Neuron (in vitro differentiated cells): Measurements from ENCODE around the gene COA6.

ENCODE experiments used
- H2AFZ ChIP-seq: one replicate; pipeline ENCODE4 v1.6.1; 2013; ENCODE audit warnings: low read depth, mild to moderate bottlenecking, inconsistent platforms, low read length, moderate library complexity
- H3K27me3 ChIP-seq: one replicate; pipeline ENCODE4 v1.6.1; 2013; ENCODE audit warnings: low read length; ENCODE audit not compliant: insufficient read depth
- H3K36me3 ChIP-seq: one replicate; pipeline ENCODE4 v1.6.1; 2013; ENCODE audit warnings: low read length; ENCODE audit not compliant: insufficient read depth
- H3K4me1 ChIP-seq: one replicate; pipeline ENCODE4 v1.6.1; 2013; ENCODE audit warnings: low read length; ENCODE audit not compliant: insufficient read depth
- H3K4me3 ChIP-seq: 2 replicates; pipeline ENCODE4 v1.5.1; 2013; ENCODE audit warnings: mild to moderate bottlenecking, low read length, moderate library complexity
- H3K9me3 ChIP-seq: one replicate; pipeline ENCODE4 v1.6.1; 2013; ENCODE audit warnings: low read length

The COA6 gene

GRCh38 chr1:234405676-234406075 is 32.4 kb downstream of the COA6 start:
- H3K4me3 ChIP-seq = no peak overlapping the region
- no peaks in the 10 kb centered on the region for H3K4me1 ChIP-seq
- no peak overlapping the region for H2AFZ ChIP-seq
- no peaks in the 10 kb centered on the region for H3K27me3 ChIP-seq
- no peaks in the 10 kb centered on the region for H3K9me3 ChIP-seq
- H3K36me3 ChIP-seq = peaks cover 20% of the 10 kb centered on the region

- Histone ChIP-seq H3K4me1 (no peaks in the 10 kb centered on the region), H3K36me3 (peaks cover 18% of the 10 kb centered on the region), H3K4me3 (no peak overlapping the region), H2AFZ (no peak overlapping the region), H3K27me3 (no peaks in the 10 kb centered on the region), H3K9me3 (no peaks in the 10 kb centered on the region)
Observed at GRCh38 chr1:234406871-234407270, 33.6 kb downstream of the COA6 start.

GRCh38 chr1:234408757-234409156 is 35.5 kb downstream of the COA6 start:
- H3K27me3 ChIP-seq = no peaks in the 10 kb centered on the region
- H3K4me1 ChIP-seq = no peaks in the 10 kb centered on the region
- H3K9me3 ChIP-seq = no peaks in the 10 kb centered on the region
- no peak overlapping the region for H3K4me3 ChIP-seq
- H2AFZ ChIP-seq = no peak overlapping the region
- peaks cover 23% of the 10 kb centered on the region for H3K36me3 ChIP-seq

- Histone ChIP-seq H3K36me3 (peaks cover 21% of the 10 kb centered on the region), H3K9me3 (no peaks in the 10 kb centered on the region), H3K4me1 (no peaks in the 10 kb centered on the region), H3K4me3 (no peak overlapping the region), H3K27me3 (no peaks in the 10 kb centered on the region), H2AFZ (no peak overlapping the region)
Observed at GRCh38 chr1:234409328-234409727, 36.1 kb downstream of the COA6 start.

GRCh38 chr1:234412830-234413229 is 39.6 kb downstream of the COA6 start:
- Histone ChIP-seq H3K4me1 (no peaks in the 10 kb centered on the region), H3K36me3 (peaks cover 23% of the 10 kb centered on the region), H2AFZ (no peak overlapping the region), H3K4me3 (no peak overlapping the region), H3K9me3 (no peaks in the 10 kb centered on the region), H3K27me3 (no peaks in the 10 kb centered on the region)

- no peaks in the 10 kb centered on the region for H3K9me3 ChIP-seq
- peaks cover 22% of the 10 kb centered on the region for H3K36me3 ChIP-seq
- no peaks in the 10 kb centered on the region for H3K4me1 ChIP-seq
- H2AFZ ChIP-seq = no peak overlapping the region
- H3K27me3 ChIP-seq = no peaks in the 10 kb centered on the region
- no peak overlapping the region for H3K4me3 ChIP-seq
Observed at GRCh38 chr1:234413485-234413884, 40.2 kb downstream of the COA6 start.

- Histone ChIP-seq H3K4me1 (no peaks in the 10 kb centered on the region), H3K4me3 (no peak overlapping the region), H3K36me3 (peaks cover 21% of the 10 kb centered on the region), H2AFZ (no peak overlapping the region), H3K9me3 (no peaks in the 10 kb centered on the region), H3K27me3 (no peaks in the 10 kb centered on the region)
Observed at GRCh38 chr1:234413990-234414389, 40.7 kb downstream of the COA6 start.

GRCh38 chr1:234427950-234428646 is 54.8 kb downstream of the COA6 start:
- H3K36me3 ChIP-seq = peaks cover 17% of the 10 kb centered on the region
- H2AFZ ChIP-seq = no peak overlapping the region
- H3K4me1 ChIP-seq = no peaks in the 10 kb centered on the region
- no peak overlapping the region for H3K4me3 ChIP-seq
- H3K27me3 ChIP-seq = no peaks in the 10 kb centered on the region
- no peaks in the 10 kb centered on the region for H3K9me3 ChIP-seq

GRCh38 chr1:234429434-234429806 is 56.2 kb downstream of the COA6 start:
- H3K4me3 ChIP-seq = no peak overlapping the region
- H3K4me1 ChIP-seq = peaks cover 2% of the 10 kb centered on the region
- H3K27me3 ChIP-seq = no peaks in the 10 kb centered on the region
- H3K9me3 ChIP-seq = no peaks in the 10 kb centered on the region
- H3K36me3 ChIP-seq = peaks cover 15% of the 10 kb centered on the region
- no peak overlapping the region for H2AFZ ChIP-seq

GRCh38 chr1:234430691-234431090 is 57.4 kb downstream of the COA6 start:
- Histone ChIP-seq H2AFZ (no peak overlapping the region), H3K27me3 (no peaks in the 10 kb centered on the region), H3K36me3 (peaks cover 12% of the 10 kb centered on the region), H3K9me3 (no peaks in the 10 kb centered on the region), H3K4me3 (no peak overlapping the region), H3K4me1 (peaks cover 6% of the 10 kb centered on the region)

GRCh38 chr1:234431255-234431654 is 58.0 kb downstream of the COA6 start:
- H3K4me3 ChIP-seq = no peak overlapping the region
- H3K9me3 ChIP-seq = no peaks in the 10 kb centered on the region
- H3K36me3 ChIP-seq = peaks cover 12% of the 10 kb centered on the region
- peaks cover 6% of the 10 kb centered on the region for H3K4me1 ChIP-seq
- no peak overlapping the region for H2AFZ ChIP-seq
- no peaks in the 10 kb centered on the region for H3K27me3 ChIP-seq

GRCh38 chr1:234433563-234434285 is 60.5 kb downstream of the COA6 start:
- H3K4me3 ChIP-seq = no peak overlapping the region
- H2AFZ ChIP-seq = no peak overlapping the region
- H3K4me1 ChIP-seq = peaks cover 6% of the 10 kb centered on the region
- no peaks in the 10 kb centered on the region for H3K9me3 ChIP-seq
- no peaks in the 10 kb centered on the region for H3K27me3 ChIP-seq
- H3K36me3 ChIP-seq = peaks cover 7% of the 10 kb centered on the region
